ENCODE data around the gene SUGT1.
"Not testable (repeated sequence)": the region's sequence is repeated elsewhere in the genome, so short reads cannot be mapped to it uniquely, and the experiment has no call there.

SUGT1 gene

GRCh38 chr13:52652196-52652979 lies at the start of gene SUGT1:
Gene SUGT1, plus strand, starts transcription at chr13:52652836. Its CDS starts 85 bp downstream, at chr13:52652921.
- peak; percentile 98 for DNase-seq

GRCh38 chr13:52603316-52603715 lies 49.3 kb upstream of the SUGT1 start:
- not testable (repeated sequence) for DNase-seq

GRCh38 chr13:52606126-52606525 lies 46.5 kb upstream of the SUGT1 start:
- DNase-seq: not testable (repeated sequence)

- DNase-seq: not testable (repeated sequence)
Measured at GRCh38 chr13:52606795-52607194, 45.8 kb upstream of the SUGT1 start.

GRCh38 chr13:52608184-52608583 lies 44.5 kb upstream of the SUGT1 start:
- not testable (repeated sequence) for DNase-seq

- peak; percentile 80 for DNase-seq
Measured at GRCh38 chr13:52609013-52609606, 43.5 kb upstream of the SUGT1 start.

GRCh38 chr13:52610158-52610557 lies 42.5 kb upstream of the SUGT1 start:
- not testable (repeated sequence) for DNase-seq

- no peak for DNase-seq
Measured at GRCh38 chr13:52615134-52615801, 37.4 kb upstream of the SUGT1 start.

GRCh38 chr13:52615812-52616211 lies 36.8 kb upstream of the SUGT1 start:
- DNase-seq: no peak

- peak; percentile 96 for DNase-seq
Measured at GRCh38 chr13:52617070-52618060, 35.3 kb upstream of the SUGT1 start.

- DNase-seq: not testable (repeated sequence)
Measured at GRCh38 chr13:52631083-52631690, 21.4 kb upstream of the SUGT1 start.

- DNase-seq: no peak
Measured at GRCh38 chr13:52638666-52639328, 13.8 kb upstream of the SUGT1 start.

GRCh38 chr13:52642131-52642530 lies 10.5 kb upstream of the SUGT1 start, which contains the start of gene HNRNPA1L2:
Gene HNRNPA1L2, plus strand, starts transcription at chr13:52642431. Its CDS starts 62 bp downstream, at chr13:52642493.
- DNase-seq: no peak

GRCh38 chr13:52644108-52644507 lies 8.5 kb upstream of the SUGT1 start:
- no peak for DNase-seq

- no peak for DNase-seq
Measured at GRCh38 chr13:52646967-52647366, 5.7 kb upstream of the SUGT1 start.

- no peak for DNase-seq
Measured at GRCh38 chr13:52650731-52651130, 1.9 kb upstream of the SUGT1 start.

GRCh38 chr13:52651897-52652195 lies 790 bp upstream of the SUGT1 start:
- DNase-seq: no peak

- no peak for DNase-seq
Measured at GRCh38 chr13:52652980-52653303, 306 bp downstream of the SUGT1 start.

GRCh38 chr13:52659340-52659739 lies 6.7 kb downstream of the SUGT1 start:
- no peak for DNase-seq

- no peak for DNase-seq
Measured at GRCh38 chr13:52664272-52664671, 11.6 kb downstream of the SUGT1 start.

GRCh38 chr13:52665325-52665724 lies 12.7 kb downstream of the SUGT1 start:
- DNase-seq: no peak

GRCh38 chr13:52669677-52670076 lies 17.0 kb downstream of the SUGT1 start:
- DNase-seq: no peak
